CD14-positive monocyte (primary cell): Measurements from ENCODE around the gene GALNTL6. TPM values are rescaled to one million over a fixed set of nuclear protein-coding genes. Genes with fewer than 3 reads are reported as not detected.

Experiments
- DNase-seq, 3 donors: peaks; one replicate each; pipeline ENCODE4 v3.0.0-alpha.2; 2011 to 2022
- H2AFZ ChIP-seq: 2 replicates; pipeline ENCODE4 v1.6.0; 2012; ENCODE audit warnings: mild to moderate bottlenecking, low read depth, low read length, inconsistent platforms; ENCODE audit not compliant: insufficient read depth, poor library complexity, severe bottlenecking
- H3K27ac ChIP-seq, 2 donors: 1 replicate in 1 of 2; 2 replicates in 1 of 2; pipeline ENCODE4 v1.5.1; 2012 to 2013; ENCODE audit warnings: low read length in 2 of 2, control low read depth in 1 of 2, inconsistent platforms in 1 of 2, low read depth in 1 of 2, mild to moderate bottlenecking in 1 of 2
- H3K27me3 ChIP-seq, 2 donors: one replicate each; pipeline versions ENCODE4 v1.6.0 to v1.6.1; 2011 to 2013; ENCODE audit warnings: low read length in 2 of 2; ENCODE audit not compliant: control insufficient read depth in 2 of 2, insufficient read depth in 2 of 2
- H3K36me3 ChIP-seq, 2 donors: replicated peaks in 1 of 2; 1 replicate in 1 of 2; 2 replicates in 1 of 2; pipeline versions ENCODE4 v1.5.1 to v1.6.1; 2012 to 2013; ENCODE audit warnings: low read length in 2 of 2, control low read depth in 1 of 2, inconsistent platforms in 1 of 2, mild to moderate bottlenecking in 1 of 2; ENCODE audit not compliant: insufficient read depth in 2 of 2, control insufficient read depth in 1 of 2
- H3K4me1 ChIP-seq, 2 donors: 1 replicate in 1 of 2; 2 replicates in 1 of 2; pipeline versions ENCODE4 v1.5.1 to v1.6.1; 2012 to 2013; ENCODE audit warnings: low read length in 2 of 2, control low read depth in 1 of 2, inconsistent platforms in 1 of 2, mild to moderate bottlenecking in 1 of 2, moderate library complexity in 1 of 2; ENCODE audit not compliant: insufficient read depth in 2 of 2, control insufficient read depth in 1 of 2
- H3K4me2 ChIP-seq: replicated peaks from 2 replicates; pipeline ENCODE3; 2012; ENCODE audit warnings: low read length, moderate library complexity, mild to moderate bottlenecking; ENCODE audit not compliant: poor library complexity, severe bottlenecking; ENCODE audit errors: extremely low read depth
- H3K4me3 ChIP-seq, 3 experiments: fragments of 200-600 bp in 1 of 3; sonication (generic) in 1 of 3; replicated peaks in 1 of 3; 1 replicate in 2 of 3; 2 replicates in 1 of 3; pipeline ENCODE4 v1.5.1; 2011 to 2013; ENCODE audit warnings: low read length in 3 of 3, mild to moderate bottlenecking in 3 of 3, control low read depth in 2 of 3, low read depth in 2 of 3, inconsistent platforms in 1 of 3, moderate library complexity in 1 of 3
- H3K79me2 ChIP-seq: 2 replicates; pipeline ENCODE4 v1.6.0; 2012; ENCODE audit warnings: mild to moderate bottlenecking, control low read depth, inconsistent platforms, low read length, moderate library complexity; ENCODE audit not compliant: insufficient read depth
- H3K9ac ChIP-seq: 2 replicates; pipeline ENCODE4 v1.6.0; 2017; ENCODE audit warnings: low read length, mild to moderate bottlenecking; ENCODE audit not compliant: insufficient read depth, poor library complexity, severe bottlenecking
- H3K9me3 ChIP-seq, 2 donors: replicated peaks in 1 of 2; 1 replicate in 1 of 2; 2 replicates in 1 of 2; pipeline versions ENCODE4 v1.5.1 to v1.6.1; 2012 to 2013; ENCODE audit warnings: low read length in 2 of 2, control low read depth in 1 of 2; ENCODE audit not compliant: control insufficient read depth in 1 of 2, insufficient read depth in 1 of 2
- H4K20me1 ChIP-seq: 2 replicates; pipeline ENCODE4 v1.6.0; 2012; ENCODE audit warnings: mild to moderate bottlenecking, low read length, control low read depth, moderate library complexity; ENCODE audit not compliant: insufficient read depth
- H3K27ac Mint-ChIP-seq, 7 donors: one replicate each; pipeline ENCODE4 v1.8.0; 2020; ENCODE audit warnings: mild to moderate bottlenecking in 7 of 7, mixed read lengths in 7 of 7, moderate library complexity in 6 of 7, inconsistent platforms in 2 of 7
- H3K27me3 Mint-ChIP-seq, 3 donors: one replicate each; pipeline ENCODE4 v1.8.0; 2021 to 2022; ENCODE audit warnings: low read depth in 3 of 3, mild to moderate bottlenecking in 3 of 3, mixed read lengths in 3 of 3, moderate library complexity in 3 of 3, inconsistent platforms in 1 of 3
- H3K36me3 Mint-ChIP-seq, 2 donors: one replicate each; pipeline ENCODE4 v1.8.0; 2020; ENCODE audit warnings: mixed read lengths in 2 of 2, inconsistent platforms in 1 of 2, mild to moderate bottlenecking in 1 of 2
- H3K4me1 Mint-ChIP-seq: one replicate; pipeline ENCODE4 v1.8.0; 2020; ENCODE audit warnings: mild to moderate bottlenecking, mixed read lengths
- H3K4me3 Mint-ChIP-seq, 2 donors: one replicate each; pipeline ENCODE4 v1.8.0; 2020; ENCODE audit warnings: mild to moderate bottlenecking in 2 of 2, mixed read lengths in 2 of 2, moderate library complexity in 1 of 2
- H3K9me3 Mint-ChIP-seq, 7 donors: one replicate each; pipeline ENCODE4 v1.8.0; 2020 to 2022; ENCODE audit warnings: mixed read lengths in 7 of 7, mild to moderate bottlenecking in 6 of 7, moderate library complexity in 6 of 7, inconsistent platforms in 2 of 7
- CTCF ChIP-seq: fragments of 200-600 bp; IDR thresholded peaks from one replicate; pipeline ENCODE4 v1.8.0; 2022; ENCODE audit warnings: antibody characterized with exemption, mild to moderate bottlenecking
- WGBS: methylation state at CpG from one replicate; pipeline ENCODE4 v1.1.5; 2013; ENCODE audit warnings: missing lambda C conversion rate; ENCODE audit not compliant: insufficient coverage; 5-methylcytosine and 5-hydroxymethylcytosine counted together
- intact Hi-C, 2 donors: fragments of 100-400 bp; cut with micrococcal nuclease; formaldehyde crosslinking; loops; one replicate each; pipeline versions ENCODE4 v1.15.0 to v1.15.1; 2023
- polyA plus RNA-seq, 3 donors: library from polyadenylated mRNA; depleted of rRNA in 1 of 3; unstranded in 2 of 3; stranded (reverse) in 1 of 3; fragments of 300-500 nt in 2 of 3; fragments of >200 nt in 1 of 3; fragmentation: Illumina TruSeq in 2 of 3; gene quantifications; 1 replicate in 2 of 3; 2 replicates in 1 of 3; pipeline ENCODE4 v1.2.3, GENCODE V29; 2012 to 2021

GALNTL6 gene
- polyA plus RNA-seq, 3 donors: 0.05 TPM; not detected in 2

DNA sequence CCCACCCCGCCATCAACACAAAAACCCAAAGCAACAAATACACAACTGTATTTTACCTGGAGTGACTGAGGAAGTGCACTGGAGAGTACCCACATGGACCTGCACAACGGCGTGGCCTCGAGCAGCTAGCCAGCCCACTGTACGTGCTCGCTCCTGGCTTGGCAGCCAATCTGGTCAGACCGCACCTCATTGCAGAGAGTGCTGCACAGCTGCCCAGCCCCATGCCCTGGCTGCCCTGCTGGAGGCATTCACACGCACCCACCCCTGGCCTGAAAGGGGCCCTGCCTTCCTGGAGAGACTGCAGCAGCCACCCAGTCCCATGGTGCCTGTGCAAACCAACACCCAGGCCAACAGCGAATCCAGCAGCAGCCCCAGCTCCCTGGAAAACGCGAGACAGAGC, 116.3 kb downstream of the GALNTL6 start:
- Mint-ChIP-seq H3K4me1 (no peaks in the 10 kb centered on the region), H3K9me3 (peaks cover 5 to 16% (median 8%) of the 10 kb centered on the region in 7 donors), H3K4me3 (no peak overlapping the region), H3K36me3 (no peaks in the 10 kb centered on the region), H3K27me3 (peaks cover 0 to 2% (median 0%) of the 10 kb centered on the region in 3 donors), H3K27ac (peak overlapping the region in 1 of 7 donors; percentile 55)
- H4K20me1 ChIP-seq: no peaks in the 10 kb centered on the region
- H3K9ac ChIP-seq: no peak overlapping the region
- no peaks in the 10 kb centered on the region for H3K79me2 ChIP-seq
- H2AFZ ChIP-seq: no peak overlapping the region
- no peak overlapping the region for H3K4me3 ChIP-seq
- TF ChIP-seq CTCF: no peak
- 95% methylated on average over 11 of the region's 11 CpGs for WGBS
- H3K36me3 ChIP-seq: no peaks in the 10 kb centered on the region
- no peak overlapping the region for H3K27ac ChIP-seq
- intact Hi-C loops: no loop called here
- no peaks in the 10 kb centered on the region for H3K27me3 ChIP-seq
- no peak for DNase-seq
- H3K9me3 ChIP-seq: peaks cover 7 to 12% of the 10 kb centered on the region in 2 donors
- no peak overlapping the region for H3K4me2 ChIP-seq
- no peaks in the 10 kb centered on the region for H3K4me1 ChIP-seq

- Mint-ChIP-seq H3K27ac (no peak overlapping the region), H3K9me3 (peaks cover 5 to 16% (median 8%) of the 10 kb centered on the region in 7 donors), H3K4me1 (no peaks in the 10 kb centered on the region), H3K4me3 (no peak overlapping the region), H3K27me3 (peaks cover 0 to 2% (median 0%) of the 10 kb centered on the region in 3 donors), H3K36me3 (no peaks in the 10 kb centered on the region)
- no peak overlapping the region for H3K27ac ChIP-seq
- WGBS: 97% methylated on average over 8 of the region's 8 CpGs
- H3K27me3 ChIP-seq: no peaks in the 10 kb centered on the region
- H3K4me3 ChIP-seq: no peak overlapping the region
- H3K9me3 ChIP-seq: peaks cover 7 to 12% of the 10 kb centered on the region in 2 donors
- no peak overlapping the region for H3K9ac ChIP-seq
- no peaks in the 10 kb centered on the region for H3K79me2 ChIP-seq
- H3K36me3 ChIP-seq: no peaks in the 10 kb centered on the region
- DNase-seq: no peak
- TF ChIP-seq CTCF: no peak
- H3K4me2 ChIP-seq: no peak overlapping the region
- H4K20me1 ChIP-seq: no peaks in the 10 kb centered on the region
- no peak overlapping the region for H2AFZ ChIP-seq
- intact Hi-C loops: no loop called here
- no peaks in the 10 kb centered on the region for H3K4me1 ChIP-seq
These were observed 116.7 kb downstream of the GALNTL6 start for GRCh38 chr4:171929907-171930306.
